ENCODE data around the gene TMEM223. TPM values are rescaled to one million over a fixed set of nuclear protein-coding genes. Genes with fewer than 3 reads are reported as not detected.
A peak's percentile ranks its signal among the peaks of the same experiment; 100 is the strongest.

The TMEM223 gene
- total and polyA plus RNA-seq, 9 of the 15 experiments (the other 6 are each of a cell fraction or from before 2014, with no cell fraction given): 5.9 to 34.5 (median 19.6) TPM

- TF ChIP-seq MGA (IDR thresholded peaks at IDR 0.05) (peak; percentile 51; the same call in 1 of the 2 replicates), DIDO1 (tag; IDR thresholded peaks at IDR 0.05; ENCODE audit: low read depth) (no peak), ZNF311 (CRISPR knock-in tag; IDR thresholded peaks at IDR 0.05) (no peak), NUFIP1 (IDR thresholded peaks at IDR 0.05; ENCODE audit: partially characterized antibody) (no peak), TEAD4 (IDR thresholded peaks at IDR 0.05; ENCODE audit: low read length) (no peak; the same call in 1 of the 2 replicates), TEAD4 (CRISPR knock-in tag; IDR thresholded peaks at IDR 0.05; ENCODE audit: borderline replicate concordance) (no peak), STAT5A (IDR thresholded peaks at IDR 0.05; ENCODE audit: borderline replicate concordance, low read length) (peak; percentile 7; the same call in 1 of the 2 replicates), HIVEP1 (CRISPR knock-in tag; IDR thresholded peaks at IDR 0.05) (no peak), MTA2 (IDR thresholded peaks at IDR 0.05; ENCODE audit: low read depth) (no peak), PATZ1 (CRISPR knock-in tag; IDR thresholded peaks at IDR 0.05; ENCODE audit: borderline replicate concordance) (no peak), BRF1 (IDR thresholded peaks at IDR 0.05; ENCODE audit: borderline replicate concordance, extremely low read depth, insufficient read length) (no peak)
Observed at GRCh38 chr11:62787005-62787759, 4.6 kb downstream of the TMEM223 start, which contains the start of gene TMEM179B (continued).

All from K562 (cell line).